Gastrocnemius medialis (tissue), 4 donors: ENCODE measurements around the gene VPS8. TPM values are rescaled to one million over a fixed set of nuclear protein-coding genes. Genes with fewer than 3 reads are reported as not detected.
"Not testable (repeated sequence)": the region's sequence is repeated elsewhere in the genome, so short reads cannot be mapped to it uniquely, and the experiment has no call there.

Experiments
- ATAC-seq, 2 donors: fragments of 150-250 bp; one replicate each; pipeline ENCODE4 v1.9.1; 2016
- DNase-seq, 2 donors: peaks; one replicate each; pipeline ENCODE4 v3.0.0-alpha.2; 2019
- H3K27ac ChIP-seq, 4 donors: fragments of 200-600 bp; sonication (generic); 1 replicate in 1 of 4; 2 replicates in 3 of 4; pipeline ENCODE4 v1.5.1; 2016 to 2018; ENCODE audit warnings: mild to moderate bottlenecking in 2 of 4, moderate library complexity in 1 of 4
- H3K27me3 ChIP-seq, 3 donors: fragments of 200-600 bp; sonication (generic) in 2 of 3; 1 replicate in 1 of 3; 2 replicates in 2 of 3; pipeline versions ENCODE4 v1.5.1 to v1.6.0; 2016 to 2019; ENCODE audit warnings: mild to moderate bottlenecking in 1 of 3, moderate library complexity in 1 of 3
- H3K36me3 ChIP-seq, 2 donors: fragments of 200-600 bp; sonication (generic) in 1 of 2; one replicate each; pipeline ENCODE4 v1.5.1; 2017 to 2018
- H3K4me1 ChIP-seq, 2 donors: fragments of 200-600 bp; sonication (generic) in 1 of 2; one replicate each; pipeline ENCODE4 v1.5.1; 2016 to 2017; ENCODE audit warnings: mild to moderate bottlenecking in 2 of 2
- H3K4me3 ChIP-seq, 4 donors: fragments of 200-600 bp; sonication (generic) in 3 of 4; 1 replicate in 1 of 4; 2 replicates in 3 of 4; pipeline ENCODE4 v1.5.1; 2016 to 2019; ENCODE audit warnings: mild to moderate bottlenecking in 2 of 4
- H3K9me3 ChIP-seq, 3 donors: fragments of 200-600 bp; sonication (generic) in 2 of 3; 1 replicate in 1 of 3; 2 replicates in 2 of 3; pipeline ENCODE4 v1.5.1; 2016 to 2019
- CTCF ChIP-seq, 5 experiments: fragments of 450-650 bp in 3 of 5; fragments of 200-600 bp in 2 of 5; sonication (generic) in 2 of 5; IDR thresholded peaks in 4 of 5; conservative IDR thresholded peaks in 1 of 5; 1 replicate in 4 of 5; 2 replicates in 1 of 5; pipeline ENCODE4 v1.5.1; 2016 to 2019; ENCODE audit warnings: antibody characterized with exemption in 5 of 5, mild to moderate bottlenecking in 3 of 5, moderate library complexity in 3 of 5
- POLR2A ChIP-seq, 2 donors: fragments of 450-650 bp; IDR thresholded peaks; one replicate each; pipeline ENCODE4 v1.6.1; 2017; ENCODE audit warnings: antibody characterized with exemption in 2 of 2, mild to moderate bottlenecking in 2 of 2, moderate library complexity in 2 of 2
- in situ Hi-C, 4 donors: fragments of 200-750 bp; cut with MboI; loops; one replicate each; pipeline versions ENCODE4 v1.15.0 to v1.8.0; 2017; ENCODE audit warnings: low sequenced_read_pairs in 4 of 4
- intact Hi-C: fragments of 100-400 bp; cut with DNase I; formaldehyde crosslinking; loops from one replicate; pipeline ENCODE4 v1.15.1; 2023; ENCODE audit warnings: low total_unique reads
- total RNA-seq, 4 donors: library from RNA; depleted of rRNA; stranded (reverse); fragments of >200 nt; gene quantifications; one replicate each; pipeline versions ENCODE4 v1.1.0 to v1.2.3, GENCODE V29; 2016

Gene VPS8
- total RNA-seq, 4 donors from 2014 or later: 37.2 to 64.1 (median 51.2) TPM

GRCh38 chr3:184949251-184949965, 137.4 kb downstream of the VPS8 start:
- H3K4me3 ChIP-seq: no peak overlapping the region
- in situ Hi-C loops (no loop called here), intact Hi-C loops (no loop called here)
- TF ChIP-seq POLR2A (IDR thresholded peaks at IDR 0.05) (no peak), CTCF (IDR thresholded peaks at IDR 0.05 in 4 of 5, conservative IDR thresholded peaks at IDR 0.05 in 1 of 5) (no peak)
- ATAC-seq: no peak
- peaks cover 0 to 8% of the 10 kb centered on the region in 2 donors for H3K36me3 ChIP-seq
- no peaks in the 10 kb centered on the region for H3K27me3 ChIP-seq
- DNase-seq: no peak
- H3K9me3 ChIP-seq: no peaks in the 10 kb centered on the region
- no peak overlapping the region for H3K27ac ChIP-seq
- H3K4me1 ChIP-seq: no peaks in the 10 kb centered on the region

GRCh38 chr3:184950816-184951215, 138.8 kb downstream of the VPS8 start:
- H3K27me3 ChIP-seq, H3K4me3 ChIP-seq, H3K9me3 ChIP-seq, H3K4me1 ChIP-seq, DNase-seq, ATAC-seq, intact Hi-C loops, in situ Hi-C loops, H3K36me3 ChIP-seq, H3K27ac ChIP-seq: not testable (repeated sequence)

GRCh38 chr3:184952671-184953070, 140.7 kb downstream of the VPS8 start:
- no peak overlapping the region for H3K4me3 ChIP-seq
- H3K4me1 ChIP-seq: no peaks in the 10 kb centered on the region
- no peaks in the 10 kb centered on the region for H3K27me3 ChIP-seq
- intact Hi-C loops (no loop called here), in situ Hi-C loops (no loop called here)
- H3K27ac ChIP-seq: no peak overlapping the region
- no peaks in the 10 kb centered on the region for H3K9me3 ChIP-seq
- H3K36me3 ChIP-seq: peaks cover 0 to 7% of the 10 kb centered on the region in 2 donors
- TF ChIP-seq CTCF (IDR thresholded peaks at IDR 0.05 in 4 of 5, conservative IDR thresholded peaks at IDR 0.05 in 1 of 5): no peak
- TF ChIP-seq POLR2A (IDR thresholded peaks at IDR 0.05): no peak
- DNase-seq (no peak), ATAC-seq (no peak)

GRCh38 chr3:184953401-184953800, 141.4 kb downstream of the VPS8 start:
- Histone ChIP-seq H3K4me1 (no peaks in the 10 kb centered on the region), H3K4me3 (no peak overlapping the region), H3K27ac (no peak overlapping the region), H3K27me3 (no peaks in the 10 kb centered on the region), H3K9me3 (no peaks in the 10 kb centered on the region), H3K36me3 (peaks cover 0 to 14% of the 10 kb centered on the region in 2 donors)
- ATAC-seq (no peak), DNase-seq (no peak)
- intact Hi-C loops (no loop called here), in situ Hi-C loops (no loop called here)
- TF ChIP-seq CTCF (IDR thresholded peaks at IDR 0.05 in 4 of 5, conservative IDR thresholded peaks at IDR 0.05 in 1 of 5): no peak
- TF ChIP-seq POLR2A (IDR thresholded peaks at IDR 0.05): no peak

- H3K36me3 ChIP-seq: peaks cover 0 to 22% of the 10 kb centered on the region in 2 donors
- in situ Hi-C loops: no loop called here
- no peak for DNase-seq
- H3K4me3 ChIP-seq: no peak overlapping the region
- H3K9me3 ChIP-seq: no peaks in the 10 kb centered on the region
- H3K27ac ChIP-seq: no peak overlapping the region
- intact Hi-C loops: no loop called here
- H3K4me1 ChIP-seq: no peaks in the 10 kb centered on the region
- no peak for ATAC-seq
- H3K27me3 ChIP-seq: no peaks in the 10 kb centered on the region
- no peak for TF ChIP-seq POLR2A (IDR thresholded peaks at IDR 0.05)
- TF ChIP-seq CTCF (IDR thresholded peaks at IDR 0.05 in 4 of 5, conservative IDR thresholded peaks at IDR 0.05 in 1 of 5): no peak
Observed at GRCh38 chr3:184954251-184954650, 142.3 kb downstream of the VPS8 start.

GRCh38 chr3:184954851-184955250, 142.9 kb downstream of the VPS8 start:
- H3K4me3 ChIP-seq, H3K27ac ChIP-seq, intact Hi-C loops, H3K27me3 ChIP-seq, DNase-seq, ATAC-seq, in situ Hi-C loops, H3K9me3 ChIP-seq, H3K4me1 ChIP-seq: not testable (repeated sequence)
- H3K36me3 ChIP-seq: peaks cover 0 to 23% of the 10 kb centered on the region in 2 donors
